GM19351 (cell line): Measurements from ENCODE around the gene IRF4.
A peak's percentile ranks its signal among the peaks of the same experiment; 100 is the strongest.
"Not testable (repeated sequence)": the region's sequence is repeated elsewhere in the genome, so short reads cannot be mapped to it uniquely, and the experiment has no call there.

Source experiments
- ATAC-seq: cut with Tn5 transposase; IDR thresholded peaks from one replicate; pipeline ENCODE4 v1.9.1; 2021; ENCODE audit warnings: mild to moderate bottlenecking, moderate library complexity; ENCODE audit not compliant: unreplicated experiment

IRF4 gene

GRCh38 chr6:411402-412145 lies 20.0 kb downstream of the IRF4 start:
- no peak for ATAC-seq

DNA sequence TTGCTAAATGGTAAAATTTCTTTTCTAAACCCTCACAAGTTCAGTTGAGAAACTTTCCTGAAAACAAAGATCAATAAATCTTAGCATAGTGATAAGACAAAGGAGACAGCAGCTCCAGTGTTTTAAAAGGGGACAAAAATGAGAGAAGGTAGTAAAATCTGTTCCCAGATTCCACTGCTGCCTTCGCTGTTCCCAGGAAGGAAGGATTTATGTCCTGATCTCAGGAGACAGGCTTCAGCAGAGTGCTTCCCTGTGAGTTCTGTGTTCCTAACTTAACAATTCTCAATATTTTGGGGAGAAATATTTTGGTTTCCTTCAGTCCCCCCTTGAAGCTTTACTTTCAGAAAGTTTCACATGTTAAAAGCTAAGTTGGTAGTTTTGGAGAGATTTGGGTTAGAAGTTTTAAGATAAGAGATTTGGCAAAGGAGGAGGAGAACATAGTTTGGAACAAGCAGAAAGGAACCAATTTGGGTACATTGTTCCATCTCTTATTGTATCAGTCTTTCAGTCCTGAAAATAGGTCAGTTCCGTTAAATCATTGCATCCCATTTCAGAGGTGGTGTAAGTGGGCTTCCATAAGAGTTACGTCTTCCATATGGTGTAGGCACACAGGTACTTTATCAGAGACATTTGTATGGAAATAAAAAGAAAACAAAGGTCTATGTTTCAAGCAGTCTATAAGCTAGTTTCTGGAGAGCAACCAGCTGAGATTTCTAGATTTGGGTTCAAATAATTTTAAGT lies 20.8 kb downstream of the IRF4 start:
- no peak for ATAC-seq

DNA sequence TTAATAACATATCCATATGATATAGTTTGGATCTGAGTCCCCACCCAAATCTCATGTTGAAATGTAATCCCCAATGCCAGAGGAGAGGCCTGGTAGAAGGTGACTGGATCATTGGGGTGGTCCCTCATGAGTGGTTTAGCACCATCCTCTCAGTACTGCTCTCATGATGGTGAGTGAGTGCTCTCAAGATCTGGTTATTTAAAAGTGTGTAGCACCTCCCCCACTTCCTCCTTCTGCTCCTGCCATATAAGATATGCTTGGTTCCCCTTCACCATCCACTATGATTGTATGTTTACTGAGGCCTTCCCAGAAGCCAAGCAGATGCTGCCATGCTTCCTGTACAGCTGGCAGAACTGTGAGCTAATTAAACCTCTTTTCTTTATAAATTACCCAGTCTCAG lies 22.9 kb downstream of the IRF4 start:
- ATAC-seq = no peak

DNA sequence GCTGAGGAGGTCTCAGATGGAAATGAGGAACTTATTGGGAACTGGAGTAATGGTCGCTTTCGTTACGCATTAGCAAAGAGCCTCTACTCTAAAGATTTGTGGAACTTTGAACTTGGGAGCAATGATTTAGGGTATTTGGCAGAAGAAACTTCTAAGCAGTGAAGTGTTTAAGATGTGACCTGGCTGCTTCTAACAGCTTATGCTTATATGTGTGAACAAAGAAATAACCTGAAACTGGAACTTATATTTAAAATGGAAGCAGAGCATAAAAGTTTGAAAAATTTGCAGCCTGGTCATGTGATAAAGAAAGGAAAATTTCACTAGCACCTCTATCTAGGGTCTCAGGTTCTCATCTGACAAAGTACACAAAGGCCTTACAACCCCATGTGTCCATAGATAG lies 23.5 kb downstream of the IRF4 start:
- no peak for ATAC-seq

DNA sequence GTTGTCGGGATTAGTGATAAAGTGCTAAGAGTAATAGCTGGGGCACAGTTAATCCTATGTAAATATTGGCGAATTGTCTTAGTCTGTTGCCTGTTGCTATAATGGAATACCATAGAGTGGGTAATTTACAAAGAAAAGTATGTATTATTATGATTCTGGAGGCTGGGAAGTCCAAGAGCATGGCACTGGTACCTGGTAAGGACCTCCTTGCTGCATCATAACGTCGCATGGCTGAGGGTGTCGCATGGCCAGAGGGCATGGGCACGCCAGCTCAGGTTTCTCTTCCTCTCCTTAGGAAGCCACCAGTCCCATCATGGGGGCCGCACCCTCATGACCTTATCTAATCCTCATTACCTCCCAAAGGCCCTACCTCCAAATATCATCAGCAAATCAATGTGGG lies 29.7 kb downstream of the IRF4 start:
- ATAC-seq = no peak

GRCh38 chr6:422433-423054 lies 31.0 kb downstream of the IRF4 start:
- peak; percentile 83 for ATAC-seq

DNA sequence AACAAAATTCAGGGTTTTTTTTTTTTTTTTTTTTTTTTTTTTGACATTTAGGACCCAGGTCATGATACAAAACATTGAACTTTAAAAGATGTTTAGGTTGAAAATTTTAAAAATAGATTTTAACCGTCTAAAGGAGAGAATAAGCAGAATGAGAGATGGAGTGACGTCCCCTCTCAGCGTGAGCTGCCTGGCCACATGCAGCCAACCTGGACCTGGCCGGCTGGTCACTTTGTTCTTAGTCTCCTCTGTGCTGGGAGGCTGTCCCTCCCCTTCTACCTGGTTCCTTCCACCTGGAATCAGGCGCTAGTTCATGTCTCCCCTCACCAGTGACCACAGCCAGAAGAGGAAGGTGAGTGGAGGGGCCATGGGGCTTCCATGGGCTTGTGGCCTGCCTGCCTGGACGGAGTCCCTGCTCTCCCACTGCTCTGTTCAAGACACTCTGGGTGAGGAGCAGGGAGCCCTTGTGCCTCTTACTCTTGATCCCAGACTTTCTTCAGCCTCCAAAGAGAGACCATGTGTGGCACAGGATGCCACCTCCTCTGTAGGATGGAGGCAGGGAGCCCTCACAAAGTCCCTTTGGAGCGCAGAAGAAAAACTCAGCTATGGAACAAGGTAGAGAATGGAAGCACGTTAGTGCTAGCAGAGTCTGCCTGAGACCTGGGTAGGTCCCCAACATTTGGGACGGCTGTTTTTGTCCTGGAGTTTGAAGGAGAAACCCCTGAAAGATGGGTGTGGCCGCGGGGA lies 31.7 kb downstream of the IRF4 start:
- no peak for ATAC-seq

DNA sequence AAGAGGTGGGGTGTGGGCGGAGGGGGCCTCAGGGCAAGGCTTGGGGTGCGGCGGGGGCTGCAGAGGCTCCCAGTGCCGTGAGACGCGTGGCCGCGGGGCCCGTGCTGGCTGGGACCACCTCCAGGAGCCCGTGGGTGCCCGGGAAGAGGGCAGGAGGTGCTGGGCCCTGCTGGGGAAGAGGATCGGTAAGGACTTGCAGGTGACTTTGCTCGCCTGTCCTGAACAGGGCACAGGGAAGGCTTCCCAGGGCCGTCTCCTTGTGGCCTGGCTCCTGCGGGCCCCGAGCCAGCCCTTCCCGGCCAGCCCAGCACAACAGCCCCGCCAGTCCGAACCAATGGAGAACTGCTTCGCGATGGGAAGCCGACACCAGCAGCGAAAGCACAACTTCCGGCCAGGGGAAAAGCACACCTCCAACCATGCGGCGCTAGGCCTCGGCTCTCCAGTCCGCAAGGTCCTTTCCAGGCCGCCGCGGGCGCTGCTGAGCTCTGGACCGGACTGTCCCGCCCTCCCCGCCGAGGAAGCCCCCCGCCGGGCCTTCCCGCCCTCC lies 32.3 kb downstream of the IRF4 start:
- ATAC-seq = no peak

DNA sequence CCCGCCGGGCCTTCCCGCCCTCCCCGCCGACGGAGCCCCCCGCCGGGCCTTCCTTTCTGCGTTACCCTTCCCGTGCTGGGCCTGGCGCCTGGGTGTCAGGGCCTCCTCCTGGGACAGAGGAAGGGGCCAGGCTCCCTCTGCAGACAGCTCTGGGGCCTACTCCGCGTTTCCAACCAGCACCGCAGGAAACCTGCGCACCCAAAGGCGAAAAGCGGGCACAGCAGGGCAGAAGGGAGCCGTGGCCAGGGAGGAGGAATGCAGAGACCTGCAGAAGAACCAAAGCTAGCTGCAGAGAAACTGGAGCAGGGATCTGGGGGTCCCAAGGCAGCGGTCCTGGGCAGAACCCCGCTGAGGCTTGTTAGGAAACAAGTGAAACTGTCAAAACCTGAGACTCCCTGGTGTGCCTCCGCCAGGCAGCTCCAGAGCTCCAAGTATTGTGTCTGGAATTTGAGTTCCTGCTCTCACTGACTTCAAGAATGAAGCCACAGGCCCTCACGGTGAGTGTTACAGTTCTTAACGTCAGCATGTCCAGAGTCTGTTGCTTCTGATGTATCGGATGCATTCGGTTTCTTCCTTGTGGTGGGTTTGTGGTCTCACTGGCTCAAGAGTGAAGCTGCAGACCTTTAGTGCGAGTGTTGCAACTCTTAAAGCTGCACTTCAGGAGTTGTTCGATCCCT lies 33.3 kb downstream of the IRF4 start:
- ATAC-seq = no peak

- not testable (repeated sequence) for ATAC-seq
These were observed 33.9 kb downstream of the IRF4 start for GRCh38 chr6:425418-425788.

- not testable (repeated sequence) for ATAC-seq
These were observed 34.7 kb downstream of the IRF4 start for GRCh38 chr6:426198-426738.

DNA sequence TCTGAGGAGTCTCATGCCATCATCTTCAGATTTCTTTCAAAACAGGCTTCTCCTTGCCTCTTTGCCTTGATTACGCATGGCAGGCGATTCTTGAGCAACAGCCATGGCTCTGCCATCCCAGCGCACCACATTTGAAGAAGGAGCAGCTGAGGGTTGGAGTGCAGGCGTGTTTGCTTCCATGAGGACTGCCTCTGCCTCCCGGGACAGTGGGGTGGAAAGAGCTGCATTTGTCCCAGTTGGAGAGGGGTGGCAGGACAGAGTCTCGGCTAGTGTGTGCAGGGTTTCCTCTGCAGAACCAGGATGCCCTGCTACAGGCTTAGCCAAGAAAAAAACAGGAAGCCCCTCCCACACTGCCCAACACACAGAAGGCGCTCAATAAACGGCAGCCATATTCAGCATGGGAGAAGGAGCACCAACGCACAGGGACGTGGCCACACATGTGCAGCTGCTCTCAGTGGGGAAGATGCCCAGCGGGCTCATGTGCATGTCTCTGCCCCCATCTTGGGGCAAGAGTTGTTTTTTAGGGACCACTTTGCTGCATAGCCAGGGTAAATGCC lies 36.6 kb downstream of the IRF4 start:
- ATAC-seq = no peak

GRCh38 chr6:429515-430121 lies 38.1 kb downstream of the IRF4 start:
- no peak for ATAC-seq

DNA sequence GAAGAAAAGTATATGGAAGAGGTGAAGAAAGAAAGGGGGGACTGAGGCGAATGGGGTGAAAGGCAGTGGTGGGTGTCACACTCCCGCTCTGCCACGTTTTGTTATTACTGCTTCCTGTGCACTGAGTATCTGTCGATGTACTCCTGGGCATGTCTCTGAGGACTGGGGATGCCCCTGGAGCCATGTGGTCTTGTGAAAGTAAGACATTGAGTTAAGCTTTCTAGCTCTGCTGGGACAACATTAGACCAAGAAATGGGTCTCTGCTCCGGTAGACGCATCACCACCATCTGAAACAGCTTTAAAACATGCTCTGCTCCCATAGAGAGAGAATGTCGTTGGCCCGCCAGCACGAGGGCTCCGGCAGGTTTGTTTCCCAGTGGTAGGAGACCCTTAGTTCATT lies 40.0 kb downstream of the IRF4 start:
- peak; percentile 42 for ATAC-seq

DNA sequence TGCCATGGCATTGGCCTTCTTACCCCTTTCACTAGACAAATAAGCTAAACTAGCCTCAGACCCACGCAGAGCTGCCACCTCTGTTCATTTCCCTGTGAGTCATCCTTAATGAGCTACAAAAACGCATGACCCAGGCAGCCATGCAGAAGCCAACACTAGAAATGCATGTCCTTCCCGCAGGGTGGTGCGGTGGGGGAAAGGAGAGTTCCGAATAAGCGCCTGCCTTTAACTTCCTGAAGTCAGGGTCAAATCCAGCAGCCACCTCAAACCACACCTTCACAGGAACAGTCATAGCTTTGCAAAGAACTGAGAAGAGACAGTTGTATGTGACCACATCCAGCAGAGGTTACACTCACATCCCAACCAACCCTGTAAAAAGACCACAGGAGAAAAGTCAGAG lies 40.4 kb downstream of the IRF4 start:
- no peak for ATAC-seq

- ATAC-seq = no peak
These were observed 42.6 kb downstream of the IRF4 start for GRCh38 chr6:434051-434705.

GRCh38 chr6:435441-436307 lies 44.1 kb downstream of the IRF4 start:
- ATAC-seq = no peak
